T-cell (primary cell): ENCODE results near the gene NCBP2. TPM values are rescaled to one million over a fixed set of nuclear protein-coding genes. Genes with fewer than 3 reads are reported as not detected.

Experiments
- ATAC-seq, 4 experiments: fragments of 200-7000 bp in 3 of 4; fragments of 150-1000 bp in 1 of 4; cut with Tn5 transposase; replicated peaks in 1 of 4; 1 replicate in 3 of 4; 2 replicates in 1 of 4; pipeline ENCODE4 v1.10.0; 2021; ENCODE audit warnings: moderate library complexity in 3 of 4, mild to moderate bottlenecking in 2 of 4, moderate number of reproducible peaks in 1 of 4
- CTCF ChIA-PET, 2 donors: fragments of 300-600 bp; sonication (Branson Sonifier 250); formaldehyde crosslinking; loops; one replicate each; lab custom pipeline; 2022; ENCODE audit warnings: antibody characterized with exemption in 2 of 2; lab: Charles Lee
- POLR2A ChIA-PET, 2 donors: fragments of 300-600 bp; sonication (Branson Sonifier 250); formaldehyde crosslinking; loops; one replicate each; lab custom pipeline; 2022; ENCODE audit warnings: antibody characterized with exemption in 2 of 2; lab: Charles Lee
- DNase-seq, 35 experiments: peaks; one replicate each; pipeline versions ENCODE4 v3.0.0 to v3.0.0-alpha.2; 2013 to 2023
- H3K27ac ChIP-seq: one replicate; pipeline ENCODE4 v1.5.1; 2013; ENCODE audit warnings: low read length
- H3K27me3 ChIP-seq, 2 experiments: replicated peaks in 1 of 2; 1 replicate in 1 of 2; 2 replicates in 1 of 2; pipeline versions ENCODE4 v1.6.1 to v1.7.0; 2013; ENCODE audit warnings: low read length in 1 of 2, mixed read lengths in 1 of 2; ENCODE audit not compliant: control insufficient read depth in 2 of 2, insufficient read depth in 2 of 2; ENCODE audit errors: extremely low read depth in 1 of 2
- H3K36me3 ChIP-seq, 2 donors: 1 replicate in 1 of 2; 2 replicates in 1 of 2; pipeline versions ENCODE4 v1.6.1 to v1.7.0; 2013; ENCODE audit warnings: low read length in 1 of 2; ENCODE audit not compliant: control insufficient read depth in 2 of 2, insufficient read depth in 1 of 2; ENCODE audit errors: extremely low read depth in 1 of 2
- H3K4me1 ChIP-seq, 2 experiments: 1 replicate in 1 of 2; 2 replicates in 1 of 2; pipeline versions ENCODE4 v1.6.1 to v1.7.0; 2013; ENCODE audit warnings: low read length in 2 of 2, mixed read lengths in 1 of 2; ENCODE audit not compliant: insufficient read depth in 2 of 2, control insufficient read depth in 1 of 2; ENCODE audit errors: extremely low read depth in 1 of 2
- H3K4me3 ChIP-seq, 2 donors: 1 replicate in 1 of 2; 2 replicates in 1 of 2; pipeline versions ENCODE4 v1.5.1 to v1.7.0; 2013; ENCODE audit warnings: mild to moderate bottlenecking in 2 of 2, low read length in 1 of 2, moderate library complexity in 1 of 2; ENCODE audit not compliant: control insufficient read depth in 1 of 2; ENCODE audit errors: extremely low read depth in 1 of 2
- H3K9me3 ChIP-seq: 2 replicates; pipeline ENCODE4 v1.7.0; 2013
- H3K27ac Mint-ChIP-seq, 2 donors: one replicate each; pipeline ENCODE4 v1.8.0; 2020 to 2021; ENCODE audit warnings: mild to moderate bottlenecking in 2 of 2, mixed read lengths in 2 of 2
- H3K27me3 Mint-ChIP-seq, 2 donors: one replicate each; pipeline ENCODE4 v1.8.0; 2021 to 2022; ENCODE audit warnings: mixed read lengths in 2 of 2
- H3K36me3 Mint-ChIP-seq: one replicate; pipeline ENCODE4 v1.8.0; 2021; ENCODE audit warnings: mixed read lengths
- H3K4me1 Mint-ChIP-seq, 3 donors: one replicate each; pipeline ENCODE4 v1.8.0; 2020 to 2022; ENCODE audit warnings: mixed read lengths in 3 of 3, mild to moderate bottlenecking in 1 of 3
- H3K4me3 Mint-ChIP-seq, 3 donors: one replicate each; pipeline ENCODE4 v1.8.0; 2020 to 2022; ENCODE audit warnings: mild to moderate bottlenecking in 3 of 3, mixed read lengths in 3 of 3, moderate library complexity in 3 of 3
- H3K9me3 Mint-ChIP-seq, 3 donors: one replicate each; pipeline ENCODE4 v1.8.0; 2020 to 2022; ENCODE audit warnings: mixed read lengths in 3 of 3
- WGBS: methylation state at CpG from one replicate; pipeline ENCODE4 v1.1.5; 2013; ENCODE audit warnings: missing lambda C conversion rate; ENCODE audit not compliant: insufficient coverage; 5-methylcytosine and 5-hydroxymethylcytosine counted together
- total RNA-seq, 35 experiments: library from RNA in 6 of 35; stranded (reverse) in 6 of 35; fragments of 120-200 nt in 1 of 35; gene quantifications; one replicate each; pipeline versions ENCODE4 v1.2.1 to v1.2.4 and lab custom pipeline; 2013 to 2026

NCBP2 gene
- total RNA-seq, 5 donors from 2014 or later (not counting 1 experiment from before 2014, with no cell fraction given), result 48.4 to 70.6 (median 59.3) TPM

DNA sequence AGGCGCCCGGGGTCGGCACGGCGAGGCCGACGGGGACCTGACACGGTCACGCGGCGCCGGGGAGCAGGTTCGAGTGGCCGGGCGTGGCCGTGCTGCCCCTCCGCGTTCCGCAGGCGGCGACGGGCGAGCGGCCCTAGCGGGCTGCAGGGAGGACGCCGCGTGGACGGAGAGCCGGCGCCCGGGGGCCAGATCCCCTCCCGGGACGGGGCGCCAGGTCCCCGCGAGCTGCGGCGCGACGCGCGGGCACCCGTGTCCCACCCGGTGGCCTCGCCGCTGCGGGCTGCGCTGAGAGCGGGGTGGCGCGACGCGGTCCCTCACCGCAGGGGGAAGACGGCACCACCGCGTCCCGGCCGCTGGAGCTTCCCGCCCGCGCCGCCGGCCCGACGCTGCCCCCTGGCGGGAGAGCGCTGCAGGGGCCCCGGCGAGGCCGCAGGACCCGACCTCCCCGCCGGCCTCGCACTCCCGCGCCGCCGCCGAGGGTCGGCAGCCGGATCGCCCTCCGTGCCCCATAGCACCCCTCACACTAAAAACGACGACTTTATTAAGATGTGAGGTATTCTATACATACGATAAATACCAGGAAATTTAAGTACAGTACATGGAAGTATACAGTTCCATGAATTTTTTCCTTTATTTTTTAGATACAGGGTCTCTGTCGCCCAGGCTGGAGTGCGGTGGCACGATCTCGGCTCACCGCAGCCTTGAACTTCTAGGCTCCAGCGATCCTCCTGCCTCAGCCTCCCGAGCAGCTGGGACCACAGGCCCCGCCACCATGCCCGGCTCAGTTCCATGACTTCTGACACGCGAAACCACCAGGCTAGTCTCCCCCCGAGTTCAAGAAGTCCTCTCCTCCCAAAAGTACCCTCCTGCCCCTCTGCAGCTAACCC lies 27.6 kb upstream of the NCBP2 start:
- Mint-ChIP-seq H3K36me3 (no peaks in the 10 kb centered on the region), H3K27me3 (peaks cover 0 to 12% of the 10 kb centered on the region in 2 donors), H3K4me3 (peak overlapping the region; percentile 68 to 74 (median 73)), H3K27ac (no peak overlapping the region), H3K9me3 (no peaks in the 10 kb centered on the region), H3K4me1 (peaks cover 8 to 16% (median 9%) of the 10 kb centered on the region in 3 donors)
- H3K4me1 ChIP-seq, result peaks cover 0 to 11% of the 10 kb centered on the region in 2 experiments
- peak in 33 of 35 experiments; percentile 26 to 84 (median 47) for DNase-seq
- no peaks in the 10 kb centered on the region for H3K36me3 ChIP-seq
- peak; percentile 76 to 84 (median 79) for ATAC-seq
- 11% methylated on average over 84 of the region's 100 CpGs for WGBS
- H3K4me3 ChIP-seq, result peak overlapping the region; percentile 46 to 68
- CTCF ChIA-PET, result interaction anchor here in 1 of 2 donors (0.7 to 1.5 kb wide), 3 partner anchors 103 to 133 kb away, joined by 3 to 5 read pairs (median 5); no protein-coding TSS in a partner anchor
- no peak overlapping the region for H3K27ac ChIP-seq
- no peaks in the 10 kb centered on the region for H3K9me3 ChIP-seq
- POLR2A ChIA-PET, result no interaction called here
- H3K27me3 ChIP-seq, result peaks cover 0 to 26% of the 10 kb centered on the region in 2 experiments

GRCh38 chr3:196969134-196969659 lies 26.9 kb upstream of the NCBP2 start:
- POLR2A ChIA-PET, result interaction anchor here in 1 of 2 donors (0.5 to 0.6 kb wide), 2 partner anchors 263 to 850 kb away, joined by 3 to 4 read pairs; no protein-coding TSS in a partner anchor
- Histone ChIP-seq H3K27me3 (peaks cover 0 to 20% of the 10 kb centered on the region in 2 experiments), H3K9me3 (no peaks in the 10 kb centered on the region), H3K36me3 (no peaks in the 10 kb centered on the region), H3K27ac (no peak overlapping the region), H3K4me1 (peaks cover 0 to 11% of the 10 kb centered on the region in 2 experiments), H3K4me3 (peak overlapping the region; percentile 46 to 68)
- WGBS, result under 1% methylated on average over 72 of the region's 72 CpGs
- no peaks in the 10 kb centered on the region for H3K9me3 Mint-ChIP-seq
- peaks cover 8 to 16% (median 9%) of the 10 kb centered on the region in 3 donors for H3K4me1 Mint-ChIP-seq
- ATAC-seq (peak; percentile 49 to 58 (median 54)), DNase-seq (peak in 22 of 35 experiments; percentile 3 to 58 (median 24))
- H3K27me3 Mint-ChIP-seq, result peaks cover 0 to 12% of the 10 kb centered on the region in 2 donors
- CTCF ChIA-PET, result interaction anchor here in 1 of 2 donors (0.7 to 0.8 kb wide), 2 partner anchors 102 to 132 kb away, joined by 3 to 5 read pairs; no protein-coding TSS in a partner anchor
- H3K27ac Mint-ChIP-seq, result no peak overlapping the region
- no peaks in the 10 kb centered on the region for H3K36me3 Mint-ChIP-seq
- peak overlapping the region; percentile 73 to 82 (median 81) for H3K4me3 Mint-ChIP-seq

GRCh38 chr3:196968233-196969133 lies 26.2 kb upstream of the NCBP2 start, which contains the start of gene PIGZ:
TSS of gene PIGZ (minus strand) at chr3:196968833. CDS start at chr3:196952031, 16,802 bp downstream.
- Mint-ChIP-seq H3K27ac (no peak within 1 kb of the TSS), H3K36me3 (no peaks in the 10 kb centered on the region), H3K4me1 (peaks cover 8 to 16% (median 9%) of the 10 kb centered on the region in 3 donors), H3K27me3 (peaks cover 0 to 12% of the 10 kb centered on the region in 2 donors), H3K9me3 (no peaks in the 10 kb centered on the region), H3K4me3 (peak within 1 kb of the TSS; percentile 73 to 82 (median 81))
- peak within 1 kb of the TSS; percentile 47 to 68 for H3K4me3 ChIP-seq
- peaks cover 0 to 20% of the 10 kb centered on the region in 2 experiments for H3K27me3 ChIP-seq
- no peak within 1 kb of the TSS for H3K27ac ChIP-seq
- CTCF ChIA-PET, result interaction anchor here in 1 of 2 donors (0.5 kb wide), 1 partner anchor 330 kb away, joined by 4 read pairs; the partner anchor contains the start of gene DLG1
- ATAC-seq (peak; percentile 71 to 76 (median 75)), DNase-seq (peak in 8 of 35 experiments; percentile 12 to 59 (median 30))
- POLR2A ChIA-PET, result interaction anchor here in 1 of 2 donors (0.5 to 0.6 kb wide), 2 partner anchors 264 to 851 kb away, joined by 3 to 4 read pairs; no protein-coding TSS in a partner anchor
- H3K36me3 ChIP-seq, result no peaks in the 10 kb centered on the region
- peaks cover 0 to 11% of the 10 kb centered on the region in 2 experiments for H3K4me1 ChIP-seq
- no peaks in the 10 kb centered on the region for H3K9me3 ChIP-seq
- 6% methylated on average over 91 of the region's 98 CpGs for WGBS

- Histone ChIP-seq H3K36me3 (no peaks in the 10 kb centered on the region), H3K4me1 (peaks cover 0 to 11% of the 10 kb centered on the region in 2 experiments), H3K9me3 (no peaks in the 10 kb centered on the region), H3K4me3 (peak overlapping the region; percentile 47 to 64), H3K27me3 (peaks cover 0 to 20% of the 10 kb centered on the region in 2 experiments), H3K27ac (no peak overlapping the region)
- H3K27me3 Mint-ChIP-seq, result peaks cover 0 to 12% of the 10 kb centered on the region in 2 donors
- no peaks in the 10 kb centered on the region for H3K9me3 Mint-ChIP-seq
- no peak overlapping the region for H3K27ac Mint-ChIP-seq
- 79% methylated on average over 26 of the region's 35 CpGs for WGBS
- peaks cover 8 to 16% (median 9%) of the 10 kb centered on the region in 3 donors for H3K4me1 Mint-ChIP-seq
- ChIA-PET CTCF (interaction anchor here in 1 of 2 donors (0.5 kb wide), 1 partner anchor 331 kb away, joined by 4 read pairs; the partner anchor contains the start of gene DLG1), POLR2A (no interaction called here)
- no peaks in the 10 kb centered on the region for H3K36me3 Mint-ChIP-seq
- peak overlapping the region; percentile 59 to 75 (median 69) for H3K4me3 Mint-ChIP-seq
- ATAC-seq (no peak), DNase-seq (no peak)
Measured at GRCh38 chr3:196967412-196968232, 25.3 kb upstream of the NCBP2 start.
